Measurements from ENCODE around the gene KCMF1. TPM values are rescaled to one million over a fixed set of nuclear protein-coding genes. Genes with fewer than 3 reads are reported as not detected.
A peak's percentile ranks its signal among the peaks of the same experiment; 100 is the strongest.

The KCMF1 gene
- total RNA-seq, 2 donors from 2014 or later = 7.9 to 30.4 TPM

DNA sequence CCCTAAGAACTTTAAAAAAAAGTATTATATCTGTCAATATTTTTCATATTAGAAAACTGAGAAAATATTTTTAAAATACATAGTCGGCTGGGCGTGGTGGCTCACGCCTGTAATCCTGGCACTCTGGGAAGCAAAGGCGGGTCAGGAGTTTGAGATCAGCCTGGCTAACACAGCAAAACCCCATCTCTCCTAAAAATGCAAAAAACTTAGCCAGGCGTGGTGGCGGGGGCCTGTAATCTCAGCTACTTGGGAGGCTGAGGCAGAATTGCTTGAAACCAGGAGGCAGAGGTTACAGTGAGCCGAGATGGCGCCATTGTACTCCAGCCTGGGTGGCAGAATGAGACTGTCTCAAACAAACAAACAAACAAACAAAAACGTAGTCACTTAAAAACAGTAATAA is 5.1 kb upstream of the KCMF1 start:
- intact Hi-C loops (cut with DNase I) = no loop called here
- no peaks in the 10 kb centered on the region for H3K9me3 ChIP-seq
- H3K27ac ChIP-seq = no peak overlapping the region
- DNase-seq (no peak), ATAC-seq (no peak)
- peaks cover 84% of the 10 kb centered on the region for H3K4me1 ChIP-seq
- no peak for TF ChIP-seq POLR2A (IDR thresholded peaks at IDR 0.05)
- no peak for TF ChIP-seq CTCF (IDR thresholded peaks at IDR 0.05)
- 95% methylated on average over 9 of the region's 9 CpGs for WGBS, 2 donors
- no peaks in the 10 kb centered on the region for H3K36me3 ChIP-seq (replicated peaks in 1 of 2; ENCODE audit: insufficient read depth in 1 of 2, low read depth in 2 of 2)
- no peaks in the 10 kb centered on the region for H3K27me3 ChIP-seq
- no peak overlapping the region for H3K4me3 ChIP-seq

GRCh38 chr2:84966731-84967130 is 4.2 kb upstream of the KCMF1 start:
- no peak for TF ChIP-seq CTCF (IDR thresholded peaks at IDR 0.05)
- TF ChIP-seq POLR2A (IDR thresholded peaks at IDR 0.05) = no peak
- H3K27ac ChIP-seq = no peak overlapping the region
- peaks cover 75% of the 10 kb centered on the region for H3K4me1 ChIP-seq
- WGBS, 2 donors = 89 to 90% methylated on average over 7 of the region's 7 CpGs
- no peaks in the 10 kb centered on the region for H3K36me3 ChIP-seq (replicated peaks in 1 of 2; ENCODE audit: insufficient read depth in 1 of 2, low read depth in 2 of 2)
- intact Hi-C loops (cut with DNase I) = no loop called here
- H3K4me3 ChIP-seq = no peak overlapping the region
- no peaks in the 10 kb centered on the region for H3K9me3 ChIP-seq
- H3K27me3 ChIP-seq = no peaks in the 10 kb centered on the region
- ATAC-seq = no peak
- no peak for DNase-seq

DNA sequence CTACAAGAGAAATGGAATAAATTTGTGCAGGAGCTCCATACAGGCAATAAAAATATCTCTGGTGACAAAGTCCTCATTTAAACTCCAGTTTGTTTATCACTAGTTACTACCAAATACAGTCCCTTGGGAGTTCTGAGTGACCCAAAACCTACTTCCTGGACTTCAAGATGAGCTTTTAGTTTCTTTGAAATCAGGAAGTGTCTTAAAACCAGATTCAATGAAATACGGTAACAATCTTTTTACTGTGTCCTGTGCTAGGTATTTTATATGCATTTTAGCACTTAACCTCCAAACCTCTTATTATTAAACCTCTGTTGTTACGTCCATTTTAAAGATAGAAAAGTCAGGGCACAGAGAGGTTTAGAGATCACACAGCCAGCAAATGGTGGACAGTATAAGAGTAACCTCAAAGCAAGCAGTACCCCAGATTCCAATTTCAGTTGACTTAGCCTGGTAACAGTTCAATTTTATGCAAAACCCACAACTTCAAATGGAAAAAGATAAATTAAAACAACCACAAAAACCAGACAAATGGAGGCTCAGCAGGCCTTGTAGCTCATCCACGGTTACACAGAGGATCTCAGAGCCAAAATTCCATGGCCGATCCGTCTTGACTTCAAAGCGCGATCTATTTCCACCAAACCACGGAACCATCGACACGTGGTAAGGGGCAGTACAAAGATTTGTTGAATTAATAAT is 1.3 kb upstream of the KCMF1 start:
- H3K27me3 ChIP-seq = no peaks in the 10 kb centered on the region
- peak overlapping the region; percentile 57 to 67 for H3K4me3 ChIP-seq
- ATAC-seq (no peak), DNase-seq (peak in 1 of 4 donors; percentile 27)
- peak overlapping the region; percentile 93 to 100 (median 98) for H3K27ac ChIP-seq
- WGBS, 2 donors = 1 to 2% methylated on average over 10 of the region's 10 CpGs
- TF ChIP-seq CTCF (IDR thresholded peaks at IDR 0.05) (no peak), POLR2A (IDR thresholded peaks at IDR 0.05) (no peak)
- peaks cover 61% of the 10 kb centered on the region for H3K4me1 ChIP-seq
- H3K36me3 ChIP-seq (replicated peaks in 1 of 2; ENCODE audit: insufficient read depth in 1 of 2, low read depth in 2 of 2) = no peaks in the 10 kb centered on the region
- no peaks in the 10 kb centered on the region for H3K9me3 ChIP-seq
- intact Hi-C loops (cut with DNase I) = no loop called here

DNA sequence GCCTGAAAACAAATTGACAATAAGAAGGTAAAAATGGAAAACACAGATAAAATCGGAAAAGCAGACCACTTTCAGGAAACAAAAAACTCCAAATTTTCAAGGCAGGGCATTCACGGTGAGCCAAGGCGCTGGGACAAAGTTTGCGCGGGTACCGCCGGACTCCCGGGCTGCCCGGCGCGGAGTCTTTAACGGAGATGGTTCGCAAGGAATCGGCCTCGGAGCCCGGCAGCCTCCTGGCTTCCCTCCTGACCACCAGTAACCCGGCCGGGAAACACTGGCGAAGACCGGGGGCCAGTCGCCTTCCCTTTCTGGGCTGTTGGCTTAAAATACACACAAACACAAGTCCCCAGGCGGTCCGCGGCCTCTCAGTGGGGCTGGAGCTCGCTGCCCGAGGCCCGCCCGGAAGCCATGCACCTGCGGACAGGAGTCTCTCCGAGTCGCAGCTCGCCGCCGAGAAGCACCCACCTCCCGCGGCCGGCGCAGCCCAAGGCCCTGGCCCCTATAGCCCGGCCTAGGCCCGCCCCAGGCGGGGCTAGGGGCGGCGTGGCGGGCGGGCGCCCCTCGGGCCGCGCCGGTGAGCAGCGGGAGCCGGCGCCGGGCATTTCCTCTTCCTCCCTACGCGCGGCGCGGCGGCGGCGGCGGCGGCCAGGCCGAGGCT is 622 bp upstream of the KCMF1 start:
- peak; percentile 62 to 85 (median 77) for TF ChIP-seq POLR2A (IDR thresholded peaks at IDR 0.05)
- TF ChIP-seq CTCF (IDR thresholded peaks at IDR 0.05) = no peak
- peaks cover 61% of the 10 kb centered on the region for H3K4me1 ChIP-seq
- ATAC-seq (peak; percentile 59), DNase-seq (peak; percentile 70 to 75 (median 74))
- no peaks in the 10 kb centered on the region for H3K36me3 ChIP-seq (replicated peaks in 1 of 2; ENCODE audit: insufficient read depth in 1 of 2, low read depth in 2 of 2)
- H3K27me3 ChIP-seq = no peaks in the 10 kb centered on the region
- 0 to 1% methylated on average over 16 to 51 of the region's 65 CpGs for WGBS, 2 donors
- H3K27ac ChIP-seq = peak overlapping the region; percentile 93 to 100 (median 98)
- H3K4me3 ChIP-seq = peak overlapping the region; percentile 57 to 67
- no peaks in the 10 kb centered on the region for H3K9me3 ChIP-seq
- intact Hi-C loops (cut with DNase I) = no loop called here
